ENCODE data around the gene RHOU.

DNA sequence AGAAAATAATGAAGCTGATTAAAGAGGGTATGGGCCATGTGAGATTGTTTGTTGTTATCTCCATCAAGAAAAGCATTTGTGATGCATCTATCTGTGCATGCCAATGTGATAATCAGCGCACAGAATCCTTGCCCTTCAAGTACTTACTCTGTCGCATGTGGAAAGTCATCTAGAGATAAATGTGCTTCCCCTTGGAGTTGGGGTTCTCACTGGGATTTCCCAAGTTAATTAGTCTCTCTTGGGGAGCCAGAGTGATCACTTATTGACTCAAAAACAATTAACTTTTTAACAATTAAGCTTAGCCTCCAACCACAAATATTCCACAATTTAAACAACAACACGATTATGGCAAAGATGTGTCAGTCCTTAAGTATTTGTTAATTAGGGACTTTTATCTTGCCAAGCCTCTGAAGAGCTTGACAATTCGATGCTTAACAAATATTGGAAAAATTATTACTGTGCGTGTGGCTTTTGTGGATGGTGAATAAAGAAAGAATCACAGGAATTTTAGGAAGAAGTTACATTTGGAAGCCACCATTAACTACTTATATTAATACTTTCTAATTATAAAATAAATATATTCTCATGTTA lies 17.5 kb downstream of the RHOU start:
- TF ChIP-seq POLR2A (IDR thresholded peaks at IDR 0.05; ENCODE audit: low read depth, low read length) = no peak
- TF ChIP-seq POLR2AphosphoS5 (IDR thresholded peaks at IDR 0.05; ENCODE audit: low read depth, low read length) = no peak

Measured in GM12892 (cell line).